ENCODE results near the gene RIGI.
"Not testable (repeated sequence)": the region's sequence is repeated elsewhere in the genome, so short reads cannot be mapped to it uniquely, and the experiment has no call there.

RIGI gene

GRCh38 chr9:32525709-32526030 is 326 bp downstream of the RIGI start:
- no peak for DNase-seq

DNA sequence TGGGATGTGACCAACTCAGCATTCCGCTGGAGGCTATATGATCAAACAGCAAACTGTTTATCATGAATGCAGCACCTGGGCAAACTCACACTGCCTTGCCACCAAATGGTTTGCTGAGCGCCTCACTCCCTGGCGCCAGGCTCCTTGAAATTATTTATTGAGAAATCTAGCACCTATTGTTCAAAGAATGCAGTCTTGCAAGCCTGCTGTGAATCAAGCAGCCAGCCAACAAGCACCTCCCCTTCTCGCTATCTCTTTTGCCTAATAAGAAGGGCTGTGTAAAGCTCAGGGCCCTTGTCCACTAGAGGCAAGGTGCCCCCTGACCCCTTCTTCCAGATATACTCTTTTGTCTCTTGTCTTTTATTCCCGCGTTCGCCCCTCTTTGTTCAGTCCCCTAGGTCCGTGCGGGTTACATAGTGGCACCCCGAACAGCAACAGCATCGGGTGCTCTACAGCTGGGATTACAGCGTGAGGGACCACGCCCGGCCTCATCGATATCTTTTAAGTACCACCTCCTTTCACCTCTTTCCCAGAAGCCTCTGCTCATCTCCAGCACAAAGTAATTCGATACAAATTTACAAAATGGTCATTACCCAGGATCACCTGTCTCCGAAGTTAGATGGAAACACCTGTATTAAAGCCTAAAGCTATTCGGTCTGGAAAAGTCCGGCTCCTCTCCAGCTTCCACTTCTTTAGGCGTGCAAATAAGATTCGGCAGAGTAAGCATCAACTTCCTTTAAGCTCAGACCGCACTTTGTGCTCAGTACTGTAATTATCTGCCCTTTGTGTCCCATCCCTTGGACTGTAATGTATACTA is 896 bp downstream of the RIGI start:
- peak; percentile 28 for DNase-seq

DNA sequence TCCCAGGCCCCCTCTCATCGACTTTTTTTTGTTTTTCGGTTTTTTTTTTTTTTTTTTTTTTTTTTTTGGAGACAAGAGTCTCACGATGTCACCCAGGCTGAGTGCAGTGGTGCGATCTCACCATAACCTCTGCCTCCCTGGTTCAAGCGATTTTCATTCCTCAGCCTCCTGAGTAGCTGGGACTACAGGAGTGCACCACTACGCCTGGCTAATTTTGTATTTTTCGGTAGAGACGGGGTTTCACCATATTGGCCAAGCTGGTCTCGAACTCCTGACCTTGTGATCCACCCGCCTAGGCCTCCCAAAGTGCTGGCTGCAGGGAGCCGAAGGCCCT is 1.5 kb downstream of the RIGI start:
- DNase-seq = not testable (repeated sequence)

GRCh38 chr9:32523910-32524309 is 2.1 kb downstream of the RIGI start:
- no peak for DNase-seq

DNA sequence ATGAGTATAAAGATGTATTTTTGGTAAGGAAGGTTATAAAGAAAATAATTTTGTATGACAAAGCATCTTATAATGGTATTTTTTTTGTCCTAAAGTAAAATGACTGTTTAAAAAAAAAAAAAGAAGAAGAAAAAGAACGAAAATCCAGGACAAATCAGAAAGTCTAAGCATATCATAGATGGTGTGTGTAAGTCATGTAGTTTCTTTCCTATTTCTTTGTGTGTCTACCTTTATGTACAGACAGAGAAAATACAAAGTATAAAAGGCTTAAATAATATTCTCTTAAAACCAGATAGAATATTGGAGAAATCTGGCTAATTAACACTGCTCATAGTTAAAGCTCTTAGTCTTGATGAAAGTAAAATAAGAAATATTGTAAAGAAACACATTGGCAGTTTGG is 7.7 kb downstream of the RIGI start:
- no peak for DNase-seq

DNA sequence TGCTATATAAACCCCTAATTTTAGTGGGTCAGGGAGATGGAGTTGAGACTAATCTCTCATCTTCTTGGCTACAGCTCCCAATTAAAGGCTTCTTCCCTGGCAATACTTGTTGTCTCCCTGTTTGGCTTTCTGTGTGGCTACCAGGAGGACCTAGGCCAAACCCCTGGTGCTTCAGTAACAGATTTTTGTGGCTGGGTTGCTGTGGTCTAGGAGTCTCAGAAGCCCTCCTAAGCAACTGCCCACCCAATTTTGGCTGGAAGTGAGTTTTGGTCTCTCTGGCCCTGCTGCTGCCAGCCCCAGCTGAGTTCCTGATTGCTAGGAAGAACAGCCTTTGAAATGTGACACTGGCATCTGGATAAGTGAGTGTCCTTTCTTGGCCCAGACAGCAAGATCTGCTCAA is 9.8 kb downstream of the RIGI start:
- DNase-seq = no peak

DNA sequence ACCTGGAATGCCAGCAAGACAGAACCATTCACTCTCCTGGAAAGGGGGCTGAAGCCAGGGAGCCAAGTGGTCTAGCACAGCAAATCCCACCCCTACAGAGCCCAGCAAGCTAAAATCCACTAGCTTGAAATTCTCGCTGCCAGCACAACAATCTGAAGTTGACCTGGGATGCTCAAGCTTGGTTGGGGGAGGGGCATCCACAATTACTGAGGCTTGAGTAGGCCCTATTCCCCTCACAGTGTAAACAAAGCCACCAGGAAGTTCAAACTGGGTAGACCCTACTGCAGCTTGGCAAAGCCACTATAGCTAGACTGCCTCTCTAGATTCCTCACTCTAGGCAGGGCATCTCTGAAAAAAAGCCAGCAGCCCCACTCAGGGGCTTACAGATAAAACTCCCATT is 17.3 kb downstream of the RIGI start:
- no peak for DNase-seq

- no peak for DNase-seq
Measured at GRCh38 chr9:32503008-32503407, 23.0 kb downstream of the RIGI start.

DNA sequence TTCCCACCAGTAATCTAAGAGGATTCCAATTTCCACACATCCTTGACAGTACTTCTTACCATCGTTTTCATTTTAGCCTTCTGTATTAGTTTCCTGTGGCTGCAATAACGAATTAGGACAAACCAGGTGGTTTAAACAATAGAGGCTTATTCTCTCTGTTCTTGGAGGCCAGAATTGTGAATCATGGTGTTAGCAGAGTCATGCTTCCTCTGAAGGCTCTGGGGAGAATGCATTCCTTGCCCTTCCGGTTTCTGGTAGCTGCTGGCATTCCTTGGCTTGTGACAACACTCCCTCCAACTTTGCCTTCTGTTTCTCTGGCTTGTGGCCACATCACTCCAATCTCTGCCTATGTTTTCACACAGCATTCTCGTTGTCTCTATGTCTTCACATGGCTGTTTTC is 23.5 kb downstream of the RIGI start:
- DNase-seq = no peak

GRCh38 chr9:32501868-32502267 is 24.1 kb downstream of the RIGI start:
- DNase-seq = no peak

GRCh38 chr9:32500768-32501167 is 25.2 kb downstream of the RIGI start:
- no peak for DNase-seq

GRCh38 chr9:32497921-32498320 is 28.1 kb downstream of the RIGI start:
- DNase-seq = no peak

DNA sequence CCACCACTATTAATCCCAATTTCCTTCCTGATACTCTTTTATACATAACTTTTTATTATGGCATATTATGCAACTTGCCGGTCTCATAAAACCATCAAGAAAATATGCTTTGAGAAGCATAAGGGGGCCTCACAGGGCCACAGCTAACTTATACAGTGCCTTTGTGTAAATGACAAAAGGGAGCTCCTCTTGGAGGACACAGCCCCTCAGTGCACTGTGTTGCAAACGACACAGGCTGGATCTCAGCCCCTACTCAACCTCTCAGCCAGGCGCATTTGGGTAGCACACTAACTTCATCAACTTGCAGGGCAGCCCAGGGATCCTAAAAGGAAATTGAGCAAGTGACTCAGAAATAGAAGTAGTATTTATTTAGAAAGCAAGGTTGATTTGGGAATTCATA is 35.4 kb downstream of the RIGI start:
- no peak for DNase-seq

DNA sequence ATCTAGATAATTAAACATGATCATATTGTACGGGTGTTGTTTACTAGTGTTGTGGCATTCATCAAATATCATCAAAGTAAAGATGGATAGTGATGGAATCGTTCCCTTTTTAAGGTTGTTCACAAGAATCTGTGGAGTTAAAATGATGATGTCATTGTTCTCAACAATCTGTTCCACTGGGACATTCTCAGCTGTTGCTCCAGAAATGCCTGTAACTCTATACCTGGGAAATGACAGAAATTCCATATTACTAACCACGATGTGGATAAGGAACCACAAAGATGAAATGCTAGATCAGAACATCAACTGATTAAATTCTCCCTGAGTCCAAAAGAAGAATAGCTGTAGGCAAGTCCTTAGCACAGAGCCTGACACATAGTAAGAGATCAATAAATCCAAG is 38.0 kb downstream of the RIGI start:
- no peak for DNase-seq

DNA sequence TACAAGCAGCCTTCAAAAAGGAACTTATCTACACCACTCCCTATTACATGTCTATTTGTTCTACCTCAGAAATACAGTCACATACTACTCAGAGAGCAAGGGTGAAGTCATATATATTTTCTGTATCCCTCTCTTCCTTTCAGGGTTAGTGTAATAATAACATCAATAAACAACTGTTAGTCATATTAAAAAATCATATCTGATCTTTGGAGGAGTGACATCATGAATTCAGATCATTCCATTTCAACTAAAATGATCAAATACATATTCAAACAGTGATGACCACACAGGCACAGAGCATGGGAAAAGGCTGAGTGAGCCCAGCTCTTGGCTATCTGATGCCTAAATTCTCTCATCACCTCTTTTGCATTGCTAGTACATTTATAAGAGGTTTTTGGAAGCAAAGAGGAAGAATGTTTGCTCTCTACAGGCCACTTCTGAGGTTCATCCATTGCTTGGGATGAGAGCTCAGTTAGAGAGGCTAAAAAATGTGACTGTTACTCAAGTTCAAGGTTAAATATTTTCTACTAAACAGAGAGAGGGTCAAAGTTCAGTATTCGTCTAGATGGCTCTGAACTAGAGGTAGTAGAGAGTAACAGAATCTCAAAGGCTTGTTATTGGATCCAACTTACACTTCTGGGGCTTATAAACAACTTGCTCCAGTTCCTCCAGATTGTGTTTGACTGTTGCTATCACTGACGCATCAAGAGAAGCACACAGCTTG is 39.0 kb downstream of the RIGI start:
- no peak for DNase-seq

GRCh38 chr9:32483343-32483742 is 42.7 kb downstream of the RIGI start:
- DNase-seq = no peak
